H9 (cell line): ENCODE measurements around the gene TBXAS1. TPM values are rescaled to one million over a fixed set of nuclear protein-coding genes. Genes with fewer than 3 reads are reported as not detected.

Source experiments
- DNase-seq: peaks from one replicate; pipeline ENCODE4 v3.0.0-alpha.2; 2017
- H2AFZ ChIP-seq: one replicate; pipeline ENCODE4 v1.6.1; 2013; ENCODE audit warnings: mild to moderate bottlenecking, low read length, control low read depth, moderate library complexity
- H2AK5ac ChIP-seq: 2 replicates; pipeline ENCODE4 v1.6.1; 2013; ENCODE audit warnings: low read length, control low read depth, mixed read lengths; ENCODE audit not compliant: insufficient read length
- H2BK120ac ChIP-seq: one replicate; pipeline ENCODE4 v1.6.1; 2013; ENCODE audit warnings: low read depth, mild to moderate bottlenecking, low read length, control low read depth, inconsistent platforms; ENCODE audit not compliant: poor library complexity, severe bottlenecking
- H2BK12ac ChIP-seq: 2 replicates; pipeline ENCODE4 v1.6.1; 2013; ENCODE audit warnings: low read length, control low read depth, mixed read lengths, low read depth; ENCODE audit not compliant: insufficient read length
- H2BK15ac ChIP-seq: 2 replicates; pipeline ENCODE4 v1.6.1; 2013; ENCODE audit warnings: low read depth, low read length, control low read depth
- H2BK20ac ChIP-seq: one replicate; pipeline ENCODE4 v1.6.1; 2013; ENCODE audit warnings: low read depth, mild to moderate bottlenecking, low read length, control low read depth, inconsistent platforms; ENCODE audit not compliant: poor library complexity, severe bottlenecking
- H2BK5ac ChIP-seq: 2 replicates; pipeline ENCODE4 v1.6.1; 2013; ENCODE audit warnings: low read length, control low read depth, mixed read lengths; ENCODE audit not compliant: insufficient read length
- H3K14ac ChIP-seq: 2 replicates; pipeline ENCODE4 v1.6.1; 2013; ENCODE audit warnings: low read length, control low read depth; ENCODE audit not compliant: insufficient read depth
- H3K18ac ChIP-seq: 2 replicates; pipeline ENCODE4 v1.6.1; 2013; ENCODE audit warnings: low read depth, mild to moderate bottlenecking, mixed read lengths, low read length, control low read depth; ENCODE audit not compliant: insufficient read length
- H3K23ac ChIP-seq: 2 replicates; pipeline ENCODE4 v1.6.1; 2013; ENCODE audit warnings: low read length, control low read depth, mixed read lengths, low read depth; ENCODE audit not compliant: insufficient read length
- H3K23me2 ChIP-seq: 2 replicates; pipeline ENCODE4 v1.6.1; 2013; ENCODE audit warnings: low read depth, mild to moderate bottlenecking, mixed read lengths, low read length, control low read depth; ENCODE audit not compliant: insufficient read length, poor library complexity, severe bottlenecking
- H3K27ac ChIP-seq: 2 replicates; pipeline ENCODE4 v1.5.1; 2013; ENCODE audit warnings: low read length, control low read depth, mixed read lengths, low read depth; ENCODE audit not compliant: insufficient read length
- H3K27me3 ChIP-seq: 2 replicates; pipeline ENCODE4 v1.6.1; 2013; ENCODE audit warnings: low read length, control low read depth, inconsistent platforms; ENCODE audit not compliant: insufficient read depth
- H3K4ac ChIP-seq: 2 replicates; pipeline ENCODE4 v1.6.1; 2013; ENCODE audit warnings: low read depth, mild to moderate bottlenecking, control low read depth, inconsistent platforms, low read length, moderate library complexity
- H3K4me1 ChIP-seq: 2 replicates; pipeline ENCODE4 v1.6.1; 2013; ENCODE audit warnings: low read length, control low read depth, inconsistent platforms; ENCODE audit not compliant: insufficient read depth
- H3K4me2 ChIP-seq: 2 replicates; pipeline ENCODE4 v1.6.1; 2013; ENCODE audit warnings: low read length, control low read depth, mixed read lengths; ENCODE audit not compliant: insufficient read length, insufficient read depth
- H3K56ac ChIP-seq: 2 replicates; pipeline ENCODE4 v1.6.1; 2013; ENCODE audit warnings: low read depth, mild to moderate bottlenecking, mixed read lengths, low read length, control low read depth; ENCODE audit not compliant: insufficient read length
- H3K79me1 ChIP-seq: 2 replicates; pipeline ENCODE4 v1.6.1; 2013; ENCODE audit warnings: low read depth, mild to moderate bottlenecking, moderate library complexity, low read length, control low read depth, inconsistent platforms; ENCODE audit not compliant: insufficient read depth, poor library complexity, severe bottlenecking
- H3K79me2 ChIP-seq: 2 replicates; pipeline ENCODE4 v1.6.1; 2013; ENCODE audit warnings: low read length, control low read depth, inconsistent platforms; ENCODE audit not compliant: insufficient read depth
- H3K9ac ChIP-seq: 2 replicates; pipeline ENCODE4 v1.6.1; 2013; ENCODE audit warnings: low read length, control low read depth, mixed read lengths; ENCODE audit not compliant: insufficient read length; ENCODE audit errors: extremely low read depth
- H3K9me3 ChIP-seq: one replicate; pipeline ENCODE4 v1.6.1; 2013; ENCODE audit warnings: low read depth, low read length, inconsistent platforms; ENCODE audit not compliant: control insufficient read depth
- H3T11ph ChIP-seq: one replicate; pipeline ENCODE4 v1.6.1; 2013; ENCODE audit warnings: mild to moderate bottlenecking, low read length, control low read depth, inconsistent platforms
- H4K20me1 ChIP-seq: one replicate; pipeline ENCODE4 v1.6.1; 2013; ENCODE audit not compliant: control insufficient read depth, insufficient read length, insufficient read depth
- H4K5ac ChIP-seq: 2 replicates; pipeline ENCODE4 v1.6.1; 2013; ENCODE audit warnings: low read depth, mild to moderate bottlenecking, mixed read lengths, low read length, control low read depth; ENCODE audit not compliant: insufficient read length
- H4K8ac ChIP-seq: replicated peaks from 2 replicates; pipeline ENCODE4 v1.6.1; 2013; ENCODE audit warnings: low read length, control low read depth, mixed read lengths, low read depth; ENCODE audit not compliant: insufficient read length
- H4K91ac ChIP-seq: 2 replicates; pipeline ENCODE4 v1.6.1; 2013; ENCODE audit warnings: low read depth, mild to moderate bottlenecking, moderate library complexity, mixed read lengths, low read length, control low read depth; ENCODE audit not compliant: insufficient read length
- H3K27ac Mint-ChIP-seq, 3 experiments: 2 replicates in 2 of 3; 3 replicates in 1 of 3; pipeline ENCODE4 v1.8.0; 2020 to 2021; ENCODE audit warnings: mixed read lengths in 3 of 3, mild to moderate bottlenecking in 1 of 3, moderate library complexity in 1 of 3
- H3K27me3 Mint-ChIP-seq: 2 replicates; pipeline ENCODE4 v1.8.0; 2021; ENCODE audit warnings: low read depth, mild to moderate bottlenecking, moderate library complexity, mixed read lengths
- H3K36me3 Mint-ChIP-seq, 3 experiments: 2 replicates in 2 of 3; 3 replicates in 1 of 3; pipeline ENCODE4 v1.8.0; 2020 to 2021; ENCODE audit warnings: low read depth in 3 of 3, mixed read lengths in 3 of 3; ENCODE audit not compliant: insufficient read depth in 1 of 3
- H3K4me1 Mint-ChIP-seq, 2 experiments: 2 replicates each; pipeline ENCODE4 v1.8.0; 2020; ENCODE audit warnings: mixed read lengths in 2 of 2
- H3K4me3 Mint-ChIP-seq, 2 experiments: 2 replicates in 1 of 2; 3 replicates in 1 of 2; pipeline ENCODE4 v1.8.0; 2020 to 2021; ENCODE audit warnings: mild to moderate bottlenecking in 2 of 2, mixed read lengths in 2 of 2, moderate library complexity in 1 of 2
- H3K9me3 Mint-ChIP-seq, 2 experiments: 2 replicates in 1 of 2; 3 replicates in 1 of 2; pipeline ENCODE4 v1.8.0; 2020; ENCODE audit warnings: mild to moderate bottlenecking in 2 of 2, mixed read lengths in 2 of 2, moderate library complexity in 1 of 2
- CTCF ChIP-seq: fragments of 200-600 bp; sonication (generic); conservative IDR thresholded peaks from 3 replicates; pipeline ENCODE4 v1.8.0; 2021; ENCODE audit warnings: antibody characterized with exemption, mild to moderate bottlenecking
- WGBS: extraction: QIAGEN DNeasy Blood & Tissue Kit; methylation state at CpG from one replicate; pipeline ENCODE4 v1.1.7; 2013; ENCODE audit warnings: missing lambda C conversion rate, low lambda C conversion rate, mixed read lengths; ENCODE audit not compliant: insufficient read length; ENCODE audit errors: extremely low coverage; 5-methylcytosine and 5-hydroxymethylcytosine counted together
- total RNA-seq: library from RNA; stranded (reverse); gene quantifications from 2 replicates; pipeline ENCODE4 v1.2.1, GENCODE V29; 2021

The TBXAS1 gene
- total RNA-seq, 1 experiment from 2014 or later: 0.39 TPM

GRCh38 chr7:139989366-139990141, 160.5 kb downstream of the TBXAS1 start:
- H2BK120ac ChIP-seq: no peak overlapping the region
- H2BK20ac ChIP-seq: no peak overlapping the region
- no peak overlapping the region for H3K4ac ChIP-seq
- no peak overlapping the region for H3T11ph ChIP-seq
- no peak overlapping the region for H2BK15ac ChIP-seq
- no peak overlapping the region for H2BK12ac ChIP-seq
- no peak overlapping the region for H3K9ac ChIP-seq
- no peak overlapping the region for H2AFZ ChIP-seq
- H3K23me2 ChIP-seq: no peaks in the 10 kb centered on the region
- no peak overlapping the region for H4K5ac ChIP-seq
- no peaks in the 10 kb centered on the region; the same call in 1 of the 2 replicates for H3K27me3 ChIP-seq
- Mint-ChIP-seq H3K27me3 (peaks cover 3% of the 10 kb centered on the region; the same call in 1 of the 2 replicates), H3K4me1 (peaks cover 10 to 16% of the 10 kb centered on the region in 2 experiments), H3K36me3 (no peaks in the 10 kb centered on the region), H3K9me3 (no peaks in the 10 kb centered on the region), H3K27ac (peak overlapping the region in 2 of 3 experiments; percentile 62 to 91; a peak in 4 of 7 replicates), H3K4me3 (no peak overlapping the region)
- H4K20me1 ChIP-seq: no peaks in the 10 kb centered on the region
- H3K4me1 ChIP-seq: no peaks in the 10 kb centered on the region
- H2AK5ac ChIP-seq: no peak overlapping the region
- DNase-seq: no peak
- no peak overlapping the region for H3K4me2 ChIP-seq
- H3K79me1 ChIP-seq: no peaks in the 10 kb centered on the region
- no peak overlapping the region for H3K27ac ChIP-seq
- H3K18ac ChIP-seq: no peak overlapping the region
- H3K79me2 ChIP-seq: no peaks in the 10 kb centered on the region
- H4K91ac ChIP-seq: no peak overlapping the region
- WGBS: no CpG with 5 or more reads among the region's 12 CpGs
- no peaks in the 10 kb centered on the region for H3K9me3 ChIP-seq
- no peak overlapping the region for H4K8ac ChIP-seq
- TF ChIP-seq CTCF: no peak
- no peak overlapping the region for H2BK5ac ChIP-seq
- no peak overlapping the region; the same call in 1 of the 2 replicates for H3K14ac ChIP-seq
- H3K23ac ChIP-seq: no peak overlapping the region
- no peak overlapping the region for H3K56ac ChIP-seq
